Measurements from ENCODE around the gene NT5DC1. TPM values are rescaled to one million over a fixed set of nuclear protein-coding genes. Genes with fewer than 3 reads are reported as not detected.

Gene NT5DC1
- polyA plus RNA-seq, 1 of the 3 experiments (the other 2 are of a cell fraction) = 20.3 TPM

DNA sequence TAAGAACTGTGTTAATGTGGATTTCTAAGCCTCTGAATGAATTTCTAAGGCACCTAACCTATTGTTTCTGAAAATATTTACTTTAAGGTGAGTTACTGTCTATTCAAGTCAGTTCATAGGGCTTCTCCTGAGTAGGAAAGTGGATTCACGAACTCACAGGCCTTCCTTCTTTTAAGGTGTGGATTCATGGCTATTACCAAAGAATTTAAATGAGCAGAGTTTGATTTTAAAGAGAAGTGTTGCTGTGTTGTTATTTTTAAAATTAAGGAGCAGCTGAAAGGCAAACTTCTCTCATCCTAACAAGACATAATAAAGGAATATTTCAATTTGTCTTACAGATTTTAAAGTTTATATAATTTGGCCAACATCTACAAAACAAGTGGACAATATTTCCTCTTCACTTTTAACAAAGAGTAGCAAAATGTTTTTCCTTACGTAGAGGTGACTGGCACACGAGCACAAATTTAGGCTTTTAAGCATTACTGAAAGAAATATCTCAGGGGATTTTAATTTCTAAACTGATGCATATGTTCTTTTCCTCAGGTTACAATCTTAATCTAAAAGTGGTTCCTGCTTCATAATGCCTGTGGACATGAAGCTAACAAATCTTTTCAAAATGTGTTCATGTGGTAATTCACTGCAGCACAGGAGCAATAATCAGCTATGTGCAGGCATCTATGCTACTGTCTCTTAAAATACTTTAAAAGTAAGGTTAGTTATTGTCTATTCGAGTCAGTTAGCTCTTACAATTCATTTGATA is 153.8 kb downstream of the NT5DC1 start:
- DNase-seq = peak; percentile 13
- Histone ChIP-seq H3K9ac (peak overlapping the region; percentile 89), H3K27ac (ENCODE audit: low read depth in 2 of 2, low read length in 1 of 2) (peak overlapping the region; percentile 92 to 97), H3K9me2 (no peaks in the 10 kb centered on the region), H2AFZ (ENCODE audit: low read depth) (peak overlapping the region; percentile 52), H4K20me1 (ENCODE audit: insufficient read depth) (peaks cover 3% of the 10 kb centered on the region; the same call in 1 of the 2 replicates), H3K4me1 (ENCODE audit: control insufficient read depth in 1 of 2, insufficient read depth in 2 of 2, low read depth in 1 of 2, low read length in 1 of 2) (peaks cover 19 to 32% of the 10 kb centered on the region in 2 experiments; a peak in 3 of 4 replicates), H3K9me3 (no peaks in the 10 kb centered on the region), H3K36me3 (replicated peaks in 1 of 2; ENCODE audit: control insufficient read depth in 1 of 2, insufficient read depth in 2 of 2, low read length in 1 of 2) (peaks cover 10 to 11% of the 10 kb centered on the region in 2 experiments), H3K4me3 (ENCODE audit: low read depth in 2 of 2, low read length in 1 of 2) (peak overlapping the region; percentile 92 to 99), H3K27me3 (ENCODE audit: insufficient read depth) (no peaks in the 10 kb centered on the region), H3K4me2 (peak overlapping the region; percentile 92), H3K79me2 (ENCODE audit: insufficient read depth) (peaks cover 65% of the 10 kb centered on the region), H3F3A (replicated peaks; ENCODE audit: insufficient read depth) (peaks cover 8% of the 10 kb centered on the region)
- ChIA-PET CTCF (interaction anchor here (1.5 to 7.0 kb wide), 4 partner anchors 13 to 37 kb away, joined by 5 to 52 read pairs (median 22); no protein-coding TSS in a partner anchor), POLR2A (interaction anchor here (0.7 to 3.1 kb wide), 7 partner anchors 14 to 317 kb away, joined by 3 to 34 read pairs (median 5); partner anchors contain the start of genes DSE, RWDD1 and TSPYL1)
- 0 out of 2 replicates have a peak, but pooled peaks have one; percentile 7 for TF ChIP-seq MXI1 (IDR thresholded peaks at IDR 0.05; ENCODE audit: low read depth, low read length)
- TF ChIP-seq NRF1 (IDR thresholded peaks at IDR 0.05; ENCODE audit: low read depth, low read length) = no peak
- WGBS (ENCODE audit: low lambda C conversion rate) = 5% methylated on average over 4 of the region's 4 CpGs

DNA sequence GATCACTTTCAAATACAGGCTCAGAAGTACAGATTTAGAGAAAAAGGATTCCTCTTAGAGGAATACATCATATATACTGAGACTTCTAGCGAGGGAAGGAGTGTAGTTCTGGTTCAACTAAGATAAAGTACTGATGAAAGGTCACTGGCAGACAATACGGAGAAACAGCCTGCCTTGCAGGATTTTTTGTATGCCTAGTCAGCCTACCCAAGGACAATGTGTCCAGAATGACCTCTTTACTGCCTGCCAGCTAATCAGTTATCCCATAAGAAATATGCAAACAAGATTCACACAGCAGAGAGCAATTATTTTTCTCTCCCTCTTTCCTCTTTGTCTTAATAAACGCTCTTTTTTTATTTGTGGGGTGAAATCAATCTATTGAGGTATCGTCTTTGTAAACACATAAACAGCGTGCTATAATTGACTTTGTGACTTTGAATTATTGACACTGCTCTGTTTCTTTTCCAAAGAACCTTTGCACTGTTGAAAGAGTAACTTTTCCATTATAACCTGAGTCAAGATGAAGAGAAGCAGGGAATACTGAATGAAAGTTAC is 154.7 kb downstream of the NT5DC1 start:
- H3K27me3 ChIP-seq (ENCODE audit: insufficient read depth) = no peaks in the 10 kb centered on the region
- DNase-seq = peak; percentile 41
- WGBS (ENCODE audit: low lambda C conversion rate) = 32% methylated on average over 5 of the region's 5 CpGs
- H3K4me2 ChIP-seq = peak overlapping the region; percentile 92
- no peaks in the 10 kb centered on the region; the same call in 1 of the 2 replicates for H4K20me1 ChIP-seq (ENCODE audit: insufficient read depth)
- peaks cover 56% of the 10 kb centered on the region for H3K79me2 ChIP-seq (ENCODE audit: insufficient read depth)
- no peaks in the 10 kb centered on the region for H3K9me3 ChIP-seq
- H3F3A ChIP-seq (replicated peaks; ENCODE audit: insufficient read depth) = peaks cover 8% of the 10 kb centered on the region
- peak overlapping the region; percentile 32; the same call in 1 of the 2 replicates for H2AFZ ChIP-seq (ENCODE audit: low read depth)
- H3K27ac ChIP-seq (ENCODE audit: low read depth in 2 of 2, low read length in 1 of 2) = peak overlapping the region; percentile 92 to 97; a peak in 3 of 4 replicates
- TF ChIP-seq NRF1 (IDR thresholded peaks at IDR 0.05; ENCODE audit: low read depth, low read length) (no peak), GABPA (IDR thresholded peaks at IDR 0.05; ENCODE audit: low read depth) (no peak), RFX5 (IDR thresholded peaks at IDR 0.05; ENCODE audit: low read length) (no peak), FOXJ3 (CRISPR knock-in tag; IDR thresholded peaks at IDR 0.05) (no peak), RAD21 (IDR thresholded peaks at IDR 0.05; ENCODE audit: low read length) (no peak), NFIC (IDR thresholded peaks at IDR 0.05; ENCODE audit: borderline replicate concordance) (no peak), EP300 (IDR thresholded peaks at IDR 0.05; ENCODE audit: borderline replicate concordance in 1 of 2, low read depth in 1 of 2, low read length in 1 of 2) (no peak), FOSL2 (IDR thresholded peaks at IDR 0.05; ENCODE audit: borderline replicate concordance, low read depth) (no peak), YY1 (IDR thresholded peaks at IDR 0.05; ENCODE audit: low read depth) (no peak), FOXM1 (IDR thresholded peaks at IDR 0.05; ENCODE audit: low read depth) (no peak)
- TF ChIP-seq, protein P1, sequence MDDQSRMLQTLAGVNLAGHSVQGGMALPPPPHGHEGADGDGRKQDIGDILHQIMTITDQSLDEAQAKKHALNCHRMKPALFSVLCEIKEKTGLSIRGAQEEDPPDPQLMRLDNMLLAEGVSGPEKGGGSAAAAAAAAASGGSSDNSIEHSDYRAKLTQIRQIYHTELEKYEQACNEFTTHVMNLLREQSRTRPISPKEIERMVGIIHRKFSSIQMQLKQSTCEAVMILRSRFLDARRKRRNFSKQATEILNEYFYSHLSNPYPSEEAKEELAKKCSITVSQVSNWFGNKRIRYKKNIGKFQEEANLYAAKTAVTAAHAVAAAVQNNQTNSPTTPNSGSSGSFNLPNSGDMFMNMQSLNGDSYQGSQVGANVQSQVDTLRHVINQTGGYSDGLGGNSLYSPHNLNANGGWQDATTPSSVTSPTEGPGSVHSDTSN (IDR thresholded peaks at IDR 0.05) = no peak
- TF ChIP-seq, protein P2, sequence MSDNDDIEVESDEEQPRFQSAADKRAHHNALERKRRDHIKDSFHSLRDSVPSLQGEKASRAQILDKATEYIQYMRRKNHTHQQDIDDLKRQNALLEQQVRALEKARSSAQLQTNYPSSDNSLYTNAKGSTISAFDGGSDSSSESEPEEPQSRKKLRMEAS (IDR thresholded peaks at IDR 0.05; ENCODE audit: low read depth) = no peak
- TF ChIP-seq, protein P3, sequence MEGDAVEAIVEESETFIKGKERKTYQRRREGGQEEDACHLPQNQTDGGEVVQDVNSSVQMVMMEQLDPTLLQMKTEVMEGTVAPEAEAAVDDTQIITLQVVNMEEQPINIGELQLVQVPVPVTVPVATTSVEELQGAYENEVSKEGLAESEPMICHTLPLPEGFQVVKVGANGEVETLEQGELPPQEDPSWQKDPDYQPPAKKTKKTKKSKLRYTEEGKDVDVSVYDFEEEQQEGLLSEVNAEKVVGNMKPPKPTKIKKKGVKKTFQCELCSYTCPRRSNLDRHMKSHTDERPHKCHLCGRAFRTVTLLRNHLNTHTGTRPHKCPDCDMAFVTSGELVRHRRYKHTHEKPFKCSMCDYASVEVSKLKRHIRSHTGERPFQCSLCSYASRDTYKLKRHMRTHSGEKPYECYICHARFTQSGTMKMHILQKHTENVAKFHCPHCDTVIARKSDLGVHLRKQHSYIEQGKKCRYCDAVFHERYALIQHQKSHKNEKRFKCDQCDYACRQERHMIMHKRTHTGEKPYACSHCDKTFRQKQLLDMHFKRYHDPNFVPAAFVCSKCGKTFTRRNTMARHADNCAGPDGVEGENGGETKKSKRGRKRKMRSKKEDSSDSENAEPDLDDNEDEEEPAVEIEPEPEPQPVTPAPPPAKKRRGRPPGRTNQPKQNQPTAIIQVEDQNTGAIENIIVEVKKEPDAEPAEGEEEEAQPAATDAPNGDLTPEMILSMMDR (IDR thresholded peaks at IDR 0.05) = no peak
- TF ChIP-seq, protein P4, sequence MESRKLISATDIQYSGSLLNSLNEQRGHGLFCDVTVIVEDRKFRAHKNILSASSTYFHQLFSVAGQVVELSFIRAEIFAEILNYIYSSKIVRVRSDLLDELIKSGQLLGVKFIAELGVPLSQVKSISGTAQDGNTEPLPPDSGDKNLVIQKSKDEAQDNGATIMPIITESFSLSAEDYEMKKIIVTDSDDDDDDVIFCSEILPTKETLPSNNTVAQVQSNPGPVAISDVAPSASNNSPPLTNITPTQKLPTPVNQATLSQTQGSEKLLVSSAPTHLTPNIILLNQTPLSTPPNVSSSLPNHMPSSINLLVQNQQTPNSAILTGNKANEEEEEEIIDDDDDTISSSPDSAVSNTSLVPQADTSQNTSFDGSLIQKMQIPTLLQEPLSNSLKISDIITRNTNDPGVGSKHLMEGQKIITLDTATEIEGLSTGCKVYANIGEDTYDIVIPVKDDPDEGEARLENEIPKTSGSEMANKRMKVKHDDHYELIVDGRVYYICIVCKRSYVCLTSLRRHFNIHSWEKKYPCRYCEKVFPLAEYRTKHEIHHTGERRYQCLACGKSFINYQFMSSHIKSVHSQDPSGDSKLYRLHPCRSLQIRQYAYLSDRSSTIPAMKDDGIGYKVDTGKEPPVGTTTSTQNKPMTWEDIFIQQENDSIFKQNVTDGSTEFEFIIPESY (IDR thresholded peaks at IDR 0.05; ENCODE audit: borderline replicate concordance, low read depth) = no peak
- TF ChIP-seq, protein P5, sequence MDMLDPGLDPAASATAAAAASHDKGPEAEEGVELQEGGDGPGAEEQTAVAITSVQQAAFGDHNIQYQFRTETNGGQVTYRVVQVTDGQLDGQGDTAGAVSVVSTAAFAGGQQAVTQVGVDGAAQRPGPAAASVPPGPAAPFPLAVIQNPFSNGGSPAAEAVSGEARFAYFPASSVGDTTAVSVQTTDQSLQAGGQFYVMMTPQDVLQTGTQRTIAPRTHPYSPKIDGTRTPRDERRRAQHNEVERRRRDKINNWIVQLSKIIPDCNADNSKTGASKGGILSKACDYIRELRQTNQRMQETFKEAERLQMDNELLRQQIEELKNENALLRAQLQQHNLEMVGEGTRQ (IDR thresholded peaks at IDR 0.05; ENCODE audit: borderline replicate concordance, low read depth, low read length) = no peak
- H3K4me3 ChIP-seq (ENCODE audit: low read depth in 2 of 2, low read length in 1 of 2) = peak overlapping the region; percentile 92 to 99; a peak in 3 of 4 replicates
- H3K9ac ChIP-seq = peak overlapping the region; percentile 89; the same call in 1 of the 2 replicates
- H3K4me1 ChIP-seq (ENCODE audit: control insufficient read depth in 1 of 2, insufficient read depth in 2 of 2, low read depth in 1 of 2, low read length in 1 of 2) = peaks cover 14 to 32% of the 10 kb centered on the region in 2 experiments; a peak in 3 of 4 replicates
- POLR2A ChIA-PET = interaction anchor here (1.0 to 3.1 kb wide), 3 partner anchors 13 to 26 kb away, joined by 5 to 34 read pairs (median 6); partner anchors contain the start of gene TSPYL1
- H3K36me3 ChIP-seq (replicated peaks in 1 of 2; ENCODE audit: control insufficient read depth in 1 of 2, insufficient read depth in 2 of 2, low read length in 1 of 2) = peaks cover 4 to 10% of the 10 kb centered on the region in 2 experiments
- no peaks in the 10 kb centered on the region for H3K9me2 ChIP-seq
- CTCF ChIA-PET = interaction anchor here (1.3 to 7.0 kb wide), 5 partner anchors 12 to 38 kb away, joined by 4 to 52 read pairs (median 6); no protein-coding TSS in a partner anchor
